B cell (primary cell): ENCODE data around the gene TRIM9. TPM values are rescaled to one million over a fixed set of nuclear protein-coding genes. Genes with fewer than 3 reads are reported as not detected.

Experiments
- ATAC-seq: fragments of 200-7000 bp; cut with Tn5 transposase; one replicate; pipeline ENCODE4 v1.10.0; 2021; ENCODE audit warnings: low read depth, mild to moderate bottlenecking, moderate number of reproducible peaks, moderate library complexity
- CTCF ChIA-PET: fragments of 350-600 bp; sonication (Branson Sonifier 250); formaldehyde crosslinking; loops from one replicate; lab custom pipeline; 2021; ENCODE audit warnings: antibody characterized with exemption, inconsistent platforms; lab: Charles Lee
- POLR2A ChIA-PET: fragments of 350-600 bp; sonication (Branson Sonifier 250); formaldehyde crosslinking; loops from one replicate; lab custom pipeline; 2021; ENCODE audit warnings: antibody characterized with exemption; lab: Charles Lee
- DNase-seq: peaks from one replicate; pipeline ENCODE4 v3.0.0; 2013
- H2AFZ ChIP-seq: 2 replicates; pipeline ENCODE4 v1.6.1; 2012; ENCODE audit warnings: mild to moderate bottlenecking, low read depth, low read length; ENCODE audit not compliant: insufficient read depth, poor library complexity, severe bottlenecking
- H3K27ac ChIP-seq, 2 donors: 1 replicate in 1 of 2; 2 replicates in 1 of 2; pipeline ENCODE4 v1.5.1; 2012 to 2013; ENCODE audit warnings: low read length in 2 of 2, mild to moderate bottlenecking in 2 of 2, moderate library complexity in 1 of 2
- H3K27me3 ChIP-seq, 4 experiments: fragments of 200-600 bp in 1 of 4; sonication (generic) in 1 of 4; replicated peaks in 1 of 4; 1 replicate in 2 of 4; 2 replicates in 2 of 4; pipeline versions ENCODE4 v1.6.1 to v1.7.0; 2013 to 2016; ENCODE audit warnings: low read length in 3 of 4, mild to moderate bottlenecking in 2 of 4, mixed read lengths in 1 of 4, moderate library complexity in 1 of 4; ENCODE audit not compliant: insufficient read depth in 4 of 4, control insufficient read depth in 3 of 4; ENCODE audit errors: control extremely low read depth in 1 of 4
- H3K36me3 ChIP-seq, 2 experiments: replicated peaks in 1 of 2; 1 replicate in 1 of 2; 2 replicates in 1 of 2; pipeline versions ENCODE4 v1.6.1 to v1.7.1; 2013; ENCODE audit warnings: low read length in 1 of 2; ENCODE audit not compliant: insufficient read depth in 2 of 2, control insufficient read depth in 1 of 2; ENCODE audit errors: control extremely low read depth in 1 of 2, extremely low read depth in 1 of 2
- H3K4me1 ChIP-seq, 2 donors: fragments of 200-600 bp in 1 of 2; sonication (generic) in 1 of 2; 1 replicate in 1 of 2; 2 replicates in 1 of 2; pipeline versions ENCODE4 v1.5.1 to v1.6.1; 2013 to 2017; ENCODE audit warnings: low read length in 2 of 2; ENCODE audit not compliant: control insufficient read depth in 2 of 2, insufficient read depth in 2 of 2
- H3K4me2 ChIP-seq: replicated peaks from 2 replicates; pipeline ENCODE3; 2012; ENCODE audit warnings: mild to moderate bottlenecking, low read depth, low read length; ENCODE audit not compliant: poor library complexity, severe bottlenecking
- H3K4me3 ChIP-seq, 5 experiments: fragments of 200-600 bp in 1 of 5; sonication (generic) in 1 of 5; 1 replicate in 3 of 5; 2 replicates in 2 of 5; pipeline versions ENCODE4 v1.5.1 to v1.7.0; 2011 to 2016; ENCODE audit warnings: low read length in 4 of 5, mild to moderate bottlenecking in 4 of 5, low read depth in 2 of 5, control low read depth in 1 of 5, moderate library complexity in 1 of 5; ENCODE audit not compliant: insufficient read depth in 1 of 5; ENCODE audit errors: control extremely low read depth in 1 of 5, extremely low read depth in 1 of 5
- H3K79me2 ChIP-seq: fragments of 200-600 bp; sonication (generic); one replicate; pipeline ENCODE4 v1.6.0; 2016; ENCODE audit warnings: low read length; ENCODE audit not compliant: control insufficient read depth, insufficient read depth
- H3K9ac ChIP-seq: fragments of 200-600 bp; sonication (generic); 2 replicates; pipeline ENCODE4 v1.6.1; 2017; ENCODE audit warnings: mild to moderate bottlenecking, low read length, moderate library complexity
- H3K9me3 ChIP-seq, 3 donors: one replicate each; pipeline versions ENCODE4 v1.6.1 to v1.7.1; 2013; ENCODE audit warnings: low read length in 2 of 3; ENCODE audit not compliant: control insufficient read depth in 2 of 3, insufficient read depth in 1 of 3; ENCODE audit errors: control extremely low read depth in 1 of 3
- H4K20me1 ChIP-seq: 2 replicates; pipeline ENCODE4 v1.6.0; 2012; ENCODE audit warnings: mild to moderate bottlenecking, low read length; ENCODE audit not compliant: insufficient read depth, control insufficient read depth, poor library complexity, severe bottlenecking
- H3K27ac Mint-ChIP-seq: one replicate; pipeline ENCODE4 v1.8.0; 2021; ENCODE audit warnings: mixed read lengths
- H3K27me3 Mint-ChIP-seq: one replicate; pipeline ENCODE4 v1.8.0; 2021; ENCODE audit warnings: mixed read lengths
- H3K4me1 Mint-ChIP-seq: one replicate; pipeline ENCODE4 v1.8.0; 2021; ENCODE audit warnings: mixed read lengths
- H3K4me3 Mint-ChIP-seq: one replicate; pipeline ENCODE4 v1.8.0; 2021; ENCODE audit warnings: mixed read lengths
- H3K9me3 Mint-ChIP-seq: one replicate; pipeline ENCODE4 v1.8.0; 2022; ENCODE audit warnings: mixed read lengths; ENCODE audit not compliant: insufficient read depth
- EZH2 ChIP-seq: IDR thresholded peaks from 2 replicates; pipeline ENCODE4 v1.6.1; 2012; ENCODE audit warnings: borderline replicate concordance, low read depth, mild to moderate bottlenecking, moderate library complexity, low read length; ENCODE audit not compliant: insufficient read depth, poor library complexity, severe bottlenecking
- WGBS: methylation state at CpG from one replicate; pipeline ENCODE4 v1.1.5; 2013; ENCODE audit warnings: missing lambda C conversion rate; ENCODE audit not compliant: insufficient coverage; 5-methylcytosine and 5-hydroxymethylcytosine counted together
- intact Hi-C: fragments of 100-400 bp; cut with micrococcal nuclease; formaldehyde crosslinking; loops from one replicate; pipeline ENCODE4 v1.10.0; 2022
- polyA plus RNA-seq: library from polyadenylated mRNA; depleted of rRNA; stranded (reverse); fragments of >200 nt; gene quantifications from 2 replicates; pipeline ENCODE4 v1.2.3, GENCODE V29; 2012
- total RNA-seq, 2 donors: library from RNA; stranded (reverse); fragments of 120-200 nt in 1 of 2; gene quantifications; 1 replicate in 1 of 2; 2 replicates in 1 of 2; pipeline versions ENCODE4 v1.2.3 to v1.2.4, GENCODE V29; 2013 to 2022
- TF ChIP-seq, protein P1 (sequence below): fragments of 200-600 bp; IDR thresholded peaks from one replicate; pipeline ENCODE4 v1.8.0; 2022; ENCODE audit warnings: antibody characterized with exemption, mild to moderate bottlenecking

The TRIM9 gene
- total and polyA plus RNA-seq, 2 donors (not counting 1 experiment from before 2014, with no cell fraction given) = 0.24 to 0.32 TPM

DNA sequence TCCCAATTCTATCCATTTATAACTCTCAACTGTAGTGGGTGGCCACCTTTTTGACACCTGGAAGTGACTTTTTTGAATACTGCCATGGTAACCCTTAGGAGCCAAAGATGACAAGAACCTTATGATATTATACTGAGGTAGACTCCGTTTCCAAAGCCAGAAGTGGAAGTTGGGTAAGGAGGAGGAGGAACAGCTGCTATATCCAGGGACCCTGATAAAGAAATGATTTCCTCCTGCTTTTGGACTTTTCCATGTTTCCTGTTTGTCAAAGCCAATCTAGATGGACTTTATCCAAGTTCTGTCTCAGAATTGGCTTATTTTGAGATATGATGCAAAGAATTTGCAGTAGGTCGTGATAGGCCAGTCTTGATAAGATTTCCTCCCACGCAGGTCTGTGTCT, 14.3 kb downstream of the TRIM9 start:
- Histone ChIP-seq H3K9me3 (no peaks in the 10 kb centered on the region), H3K27me3 (peaks cover 0 to 4% (median 2%) of the 10 kb centered on the region in 4 experiments), H3K27ac (no peak overlapping the region), H3K4me1 (no peaks in the 10 kb centered on the region), H2AFZ (no peak overlapping the region), H3K4me2 (no peak overlapping the region), H4K20me1 (no peaks in the 10 kb centered on the region), H3K4me3 (no peak overlapping the region), H3K79me2 (no peaks in the 10 kb centered on the region), H3K9ac (no peak overlapping the region), H3K36me3 (no peaks in the 10 kb centered on the region)
- WGBS = no CpG with 5 or more reads among the region's 3 CpGs
- TF ChIP-seq, protein P1, sequence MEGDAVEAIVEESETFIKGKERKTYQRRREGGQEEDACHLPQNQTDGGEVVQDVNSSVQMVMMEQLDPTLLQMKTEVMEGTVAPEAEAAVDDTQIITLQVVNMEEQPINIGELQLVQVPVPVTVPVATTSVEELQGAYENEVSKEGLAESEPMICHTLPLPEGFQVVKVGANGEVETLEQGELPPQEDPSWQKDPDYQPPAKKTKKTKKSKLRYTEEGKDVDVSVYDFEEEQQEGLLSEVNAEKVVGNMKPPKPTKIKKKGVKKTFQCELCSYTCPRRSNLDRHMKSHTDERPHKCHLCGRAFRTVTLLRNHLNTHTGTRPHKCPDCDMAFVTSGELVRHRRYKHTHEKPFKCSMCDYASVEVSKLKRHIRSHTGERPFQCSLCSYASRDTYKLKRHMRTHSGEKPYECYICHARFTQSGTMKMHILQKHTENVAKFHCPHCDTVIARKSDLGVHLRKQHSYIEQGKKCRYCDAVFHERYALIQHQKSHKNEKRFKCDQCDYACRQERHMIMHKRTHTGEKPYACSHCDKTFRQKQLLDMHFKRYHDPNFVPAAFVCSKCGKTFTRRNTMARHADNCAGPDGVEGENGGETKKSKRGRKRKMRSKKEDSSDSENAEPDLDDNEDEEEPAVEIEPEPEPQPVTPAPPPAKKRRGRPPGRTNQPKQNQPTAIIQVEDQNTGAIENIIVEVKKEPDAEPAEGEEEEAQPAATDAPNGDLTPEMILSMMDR = no peak
- TF ChIP-seq EZH2 = no peak
- no peak for ATAC-seq
- CTCF ChIA-PET = no interaction called here
- Mint-ChIP-seq H3K9me3 (no peaks in the 10 kb centered on the region), H3K4me1 (no peaks in the 10 kb centered on the region), H3K27me3 (peaks cover 16% of the 10 kb centered on the region), H3K4me3 (no peak overlapping the region), H3K27ac (no peak overlapping the region)
- POLR2A ChIA-PET = no interaction called here
- intact Hi-C loops = no loop called here
- no peak for DNase-seq

DNA sequence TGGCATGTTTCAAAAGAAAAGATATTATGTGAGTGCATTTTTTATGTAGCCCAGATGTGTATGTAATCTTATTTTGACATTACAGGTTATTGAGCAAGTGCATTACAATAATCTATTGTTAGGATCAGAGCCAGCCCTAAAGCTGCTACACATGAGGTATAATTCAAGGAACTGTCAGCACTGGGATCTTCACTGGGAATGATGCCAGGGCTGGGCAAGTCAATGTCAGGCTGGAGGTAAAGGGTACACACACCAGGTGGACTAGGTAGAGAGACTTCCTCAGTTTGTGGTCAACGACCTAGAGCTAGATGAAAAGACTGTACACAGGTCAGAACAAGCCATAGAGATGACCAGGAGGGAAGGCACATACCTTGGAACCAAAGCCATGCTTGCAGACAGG, 15.4 kb downstream of the TRIM9 start:
- no peak for DNase-seq
- H3K27ac ChIP-seq = no peak overlapping the region
- H2AFZ ChIP-seq = no peak overlapping the region
- Mint-ChIP-seq H3K9me3 (no peaks in the 10 kb centered on the region), H3K27me3 (peaks cover 16% of the 10 kb centered on the region), H3K4me1 (no peaks in the 10 kb centered on the region), H3K4me3 (no peak overlapping the region), H3K27ac (no peak overlapping the region)
- ATAC-seq = no peak
- no peak overlapping the region for H3K4me2 ChIP-seq
- H3K4me3 ChIP-seq = no peak overlapping the region
- H3K79me2 ChIP-seq = no peaks in the 10 kb centered on the region
- ChIA-PET POLR2A (no interaction called here), CTCF (no interaction called here)
- no peaks in the 10 kb centered on the region for H4K20me1 ChIP-seq
- intact Hi-C loops = no loop called here
- H3K4me1 ChIP-seq = no peaks in the 10 kb centered on the region
- H3K27me3 ChIP-seq = peaks cover 0 to 4% (median 2%) of the 10 kb centered on the region in 4 experiments
- no peaks in the 10 kb centered on the region for H3K36me3 ChIP-seq
- TF ChIP-seq, protein P1 = no peak
- 33% methylated on average over 1 of the region's 1 CpG for WGBS
- no peaks in the 10 kb centered on the region for H3K9me3 ChIP-seq
- no peak overlapping the region for H3K9ac ChIP-seq
